HepG2 (cell line): ENCODE results near the gene TSKU. TPM values are rescaled to one million over a fixed set of nuclear protein-coding genes. Genes with fewer than 3 reads are reported as not detected.

Source experiments
- ARNT2 ChIP-seq: sonication (generic); formaldehyde crosslinking; IDR thresholded peaks from 2 replicates; pipeline ENCODE4 v1.8.0; 2022; ENCODE audit warnings: mild to moderate bottlenecking, low read depth, missing genetic modification reagents, moderate library complexity
- CSRNP1 ChIP-seq: sonication (generic); formaldehyde crosslinking; IDR thresholded peaks from 2 replicates; pipeline ENCODE4 v1.8.1; 2023; ENCODE audit warnings: mild to moderate bottlenecking, missing genetic modification reagents
- EZH2 ChIP-seq: conservative IDR thresholded peaks from 2 replicates; pipeline ENCODE4 v1.6.1; 2012; ENCODE audit warnings: mild to moderate bottlenecking, low read depth, low read length, moderate library complexity
- FOSL2 ChIP-seq: sonication (generic); formaldehyde crosslinking; IDR thresholded peaks from 2 replicates; pipeline ENCODE4 v1.4.0; 2020; ENCODE audit warnings: missing genetic modification reagents
- MXD4 ChIP-seq: IDR thresholded peaks from 2 replicates; pipeline ENCODE4 v1.6.1; 2016; ENCODE audit warnings: mild to moderate bottlenecking, missing biosample characterization, missing genetic modification reagents
- ZBTB44 ChIP-seq: sonication (generic); formaldehyde crosslinking; IDR thresholded peaks from 2 replicates; pipeline ENCODE4 v1.4.0; 2020; ENCODE audit warnings: missing genetic modification reagents
- ZNF256 ChIP-seq: sonication (generic); formaldehyde crosslinking; conservative IDR thresholded peaks from 2 replicates; pipeline ENCODE4 v1.4.0; 2020; ENCODE audit warnings: missing genetic modification reagents
- ZNF552 ChIP-seq: sonication (generic); formaldehyde crosslinking; IDR thresholded peaks from 2 replicates; pipeline ENCODE4 v1.9.0; 2022; ENCODE audit warnings: missing genetic modification reagents, mild to moderate bottlenecking, borderline replicate concordance
- ZNF619 ChIP-seq: sonication (generic); formaldehyde crosslinking; IDR thresholded peaks from 2 replicates; pipeline ENCODE4 v1.4.0; 2020; ENCODE audit warnings: mild to moderate bottlenecking, missing genetic modification reagents
- polyA plus RNA-seq, 8 experiments: library from polyadenylated mRNA; depleted of rRNA in 3 of 8; stranded (reverse) in 7 of 8; unstranded in 1 of 8; fragments of >200 nt; fragmentation: Illumina TruSeq in 4 of 8; extraction: Trizol in 4 of 8; gene quantifications; 2 replicates each; pipeline versions ENCODE4 v1.2.1 to v1.2.3, GENCODE V29; 2011 to 2016; ENCODE audit warnings: low read depth in 4 of 8, missing spikeins in 1 of 8, mixed read lengths in 1 of 8; ENCODE audit not compliant: insufficient read depth in 1 of 8
- total RNA-seq, 5 experiments: library from RNA; depleted of rRNA; stranded (reverse); fragments of >200 nt; fragmentation: Illumina TruSeq; extraction: Trizol; gene quantifications; 2 replicates each; pipeline ENCODE4 v1.2.3, GENCODE V29; 2016; ENCODE audit warnings: low read depth in 1 of 5
- TF ChIP-seq, protein P1 (sequence below): sonication (generic); formaldehyde crosslinking; IDR thresholded peaks from 2 replicates; pipeline ENCODE4 v1.4.0; 2020; ENCODE audit warnings: missing genetic modification reagents, borderline replicate concordance
- TF ChIP-seq, protein P2 (sequence below): sonication (generic); formaldehyde crosslinking; IDR thresholded peaks from 2 replicates; pipeline ENCODE4 v1.4.0; 2020; ENCODE audit warnings: missing genetic modification reagents, mild to moderate bottlenecking, borderline replicate concordance
- TF ChIP-seq, protein P3 (sequence below): sonication (generic); formaldehyde crosslinking; conservative IDR thresholded peaks from 2 replicates; pipeline ENCODE4 v1.4.0; 2020; ENCODE audit warnings: missing genetic modification reagents
- TF ChIP-seq, protein P4 (sequence below): sonication (generic); formaldehyde crosslinking; IDR thresholded peaks from 2 replicates; pipeline ENCODE4 v1.5.0; 2020; ENCODE audit warnings: missing genetic modification reagents

Gene TSKU
- total and polyA plus RNA-seq, 2 of the 13 experiments (the other 11 are each of a cell fraction or from before 2014, with no cell fraction given) = 20.3 to 21.4 TPM

DNA sequence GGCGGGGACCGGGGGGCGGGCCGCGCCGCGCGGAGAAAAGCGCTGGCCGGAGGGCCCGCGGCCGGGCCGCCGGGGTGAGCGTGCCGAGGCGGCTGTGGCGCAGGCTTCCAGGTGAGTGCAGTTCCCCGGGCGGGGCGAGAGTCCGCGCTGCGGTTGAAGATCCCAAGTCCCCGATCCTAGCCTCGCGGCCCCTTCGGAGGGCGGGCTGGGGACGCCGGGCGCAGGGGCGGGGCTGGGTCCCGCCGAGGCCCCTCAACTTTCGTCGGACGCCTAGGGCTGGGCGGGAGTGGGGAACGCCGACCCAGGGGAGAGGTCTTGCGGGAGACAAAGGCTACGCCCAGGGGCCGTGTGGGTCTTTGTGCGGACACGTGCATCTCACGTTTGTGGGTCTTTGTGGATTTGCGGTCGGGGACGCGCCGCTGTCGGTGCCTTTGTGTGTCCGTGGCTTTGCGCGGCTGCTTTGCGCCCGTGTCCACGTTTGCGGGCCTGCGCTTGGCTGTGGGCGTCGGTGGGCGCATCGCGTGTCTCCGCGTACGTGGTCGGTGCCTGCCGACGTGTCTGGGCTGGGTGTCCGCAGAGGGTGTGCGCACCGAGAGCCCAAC lies at the start of gene TSKU (continued):
- TF ChIP-seq, protein P1, sequence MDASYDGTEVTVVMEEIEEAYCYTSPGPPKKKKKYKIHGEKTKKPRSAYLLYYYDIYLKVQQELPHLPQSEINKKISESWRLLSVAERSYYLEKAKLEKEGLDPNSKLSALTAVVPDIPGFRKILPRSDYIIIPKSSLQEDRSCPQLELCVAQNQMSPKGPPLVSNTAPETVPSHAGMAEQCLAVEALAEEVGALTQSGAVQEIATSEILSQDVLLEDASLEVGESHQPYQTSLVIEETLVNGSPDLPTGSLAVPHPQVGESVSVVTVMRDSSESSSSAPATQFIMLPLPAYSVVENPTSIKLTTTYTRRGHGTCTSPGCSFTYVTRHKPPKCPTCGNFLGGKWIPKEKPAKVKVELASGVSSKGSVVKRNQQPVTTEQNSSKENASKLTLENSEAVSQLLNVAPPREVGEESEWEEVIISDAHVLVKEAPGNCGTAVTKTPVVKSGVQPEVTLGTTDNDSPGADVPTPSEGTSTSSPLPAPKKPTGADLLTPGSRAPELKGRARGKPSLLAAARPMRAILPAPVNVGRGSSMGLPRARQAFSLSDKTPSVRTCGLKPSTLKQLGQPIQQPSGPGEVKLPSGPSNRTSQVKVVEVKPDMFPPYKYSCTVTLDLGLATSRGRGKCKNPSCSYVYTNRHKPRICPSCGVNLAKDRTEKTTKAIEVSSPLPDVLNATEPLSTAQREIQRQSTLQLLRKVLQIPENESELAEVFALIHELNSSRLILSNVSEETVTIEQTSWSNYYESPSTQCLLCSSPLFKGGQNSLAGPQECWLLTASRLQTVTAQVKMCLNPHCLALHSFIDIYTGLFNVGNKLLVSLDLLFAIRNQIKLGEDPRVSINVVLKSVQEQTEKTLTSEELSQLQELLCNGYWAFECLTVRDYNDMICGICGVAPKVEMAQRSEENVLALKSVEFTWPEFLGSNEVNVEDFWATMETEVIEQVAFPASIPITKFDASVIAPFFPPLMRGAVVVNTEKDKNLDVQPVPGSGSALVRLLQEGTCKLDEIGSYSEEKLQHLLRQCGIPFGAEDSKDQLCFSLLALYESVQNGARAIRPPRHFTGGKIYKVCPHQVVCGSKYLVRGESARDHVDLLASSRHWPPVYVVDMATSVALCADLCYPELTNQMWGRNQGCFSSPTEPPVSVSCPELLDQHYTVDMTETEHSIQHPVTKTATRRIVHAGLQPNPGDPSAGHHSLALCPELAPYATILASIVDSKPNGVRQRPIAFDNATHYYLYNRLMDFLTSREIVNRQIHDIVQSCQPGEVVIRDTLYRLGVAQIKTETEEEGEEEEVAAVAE (CRISPR knock-in tag) = no peak
- TF ChIP-seq ZNF256 (0 out of 2 replicates have a peak, but pooled peaks have one; percentile 23), ZNF552 (CRISPR knock-in tag) (no peak), CSRNP1 (CRISPR knock-in tag) (no peak), ZBTB44 (CRISPR knock-in tag) (no peak), ARNT2 (CRISPR knock-in tag) (peak; percentile 12; the same call in 1 of the 2 replicates), FOSL2 (no peak), ZNF619 (CRISPR knock-in tag) (no peak), EZH2 (no peak), MXD4 (no peak; the same call in 1 of the 2 replicates)
- TF ChIP-seq, protein P2, sequence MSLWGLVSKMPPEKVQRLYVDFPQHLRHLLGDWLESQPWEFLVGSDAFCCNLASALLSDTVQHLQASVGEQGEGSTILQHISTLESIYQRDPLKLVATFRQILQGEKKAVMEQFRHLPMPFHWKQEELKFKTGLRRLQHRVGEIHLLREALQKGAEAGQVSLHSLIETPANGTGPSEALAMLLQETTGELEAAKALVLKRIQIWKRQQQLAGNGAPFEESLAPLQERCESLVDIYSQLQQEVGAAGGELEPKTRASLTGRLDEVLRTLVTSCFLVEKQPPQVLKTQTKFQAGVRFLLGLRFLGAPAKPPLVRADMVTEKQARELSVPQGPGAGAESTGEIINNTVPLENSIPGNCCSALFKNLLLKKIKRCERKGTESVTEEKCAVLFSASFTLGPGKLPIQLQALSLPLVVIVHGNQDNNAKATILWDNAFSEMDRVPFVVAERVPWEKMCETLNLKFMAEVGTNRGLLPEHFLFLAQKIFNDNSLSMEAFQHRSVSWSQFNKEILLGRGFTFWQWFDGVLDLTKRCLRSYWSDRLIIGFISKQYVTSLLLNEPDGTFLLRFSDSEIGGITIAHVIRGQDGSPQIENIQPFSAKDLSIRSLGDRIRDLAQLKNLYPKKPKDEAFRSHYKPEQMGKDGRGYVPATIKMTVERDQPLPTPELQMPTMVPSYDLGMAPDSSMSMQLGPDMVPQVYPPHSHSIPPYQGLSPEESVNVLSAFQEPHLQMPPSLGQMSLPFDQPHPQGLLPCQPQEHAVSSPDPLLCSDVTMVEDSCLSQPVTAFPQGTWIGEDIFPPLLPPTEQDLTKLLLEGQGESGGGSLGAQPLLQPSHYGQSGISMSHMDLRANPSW (CRISPR knock-in tag) = no peak
- TF ChIP-seq, protein P3, sequence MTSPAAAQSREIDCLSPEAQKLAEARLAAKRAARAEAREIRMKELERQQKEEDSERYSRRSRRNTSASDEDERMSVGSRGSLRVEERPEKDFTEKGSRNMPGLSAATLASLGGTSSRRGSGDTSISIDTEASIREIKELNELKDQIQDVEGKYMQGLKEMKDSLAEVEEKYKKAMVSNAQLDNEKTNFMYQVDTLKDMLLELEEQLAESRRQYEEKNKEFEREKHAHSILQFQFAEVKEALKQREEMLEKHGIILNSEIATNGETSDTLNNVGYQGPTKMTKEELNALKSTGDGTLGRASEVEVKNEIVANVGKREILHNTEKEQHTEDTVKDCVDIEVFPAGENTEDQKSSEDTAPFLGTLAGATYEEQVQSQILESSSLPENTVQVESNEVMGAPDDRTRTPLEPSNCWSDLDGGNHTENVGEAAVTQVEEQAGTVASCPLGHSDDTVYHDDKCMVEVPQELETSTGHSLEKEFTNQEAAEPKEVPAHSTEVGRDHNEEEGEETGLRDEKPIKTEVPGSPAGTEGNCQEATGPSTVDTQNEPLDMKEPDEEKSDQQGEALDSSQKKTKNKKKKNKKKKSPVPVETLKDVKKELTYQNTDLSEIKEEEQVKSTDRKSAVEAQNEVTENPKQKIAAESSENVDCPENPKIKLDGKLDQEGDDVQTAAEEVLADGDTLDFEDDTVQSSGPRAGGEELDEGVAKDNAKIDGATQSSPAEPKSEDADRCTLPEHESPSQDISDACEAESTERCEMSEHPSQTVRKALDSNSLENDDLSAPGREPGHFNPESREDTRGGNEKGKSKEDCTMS = no peak
- TF ChIP-seq, protein P4, sequence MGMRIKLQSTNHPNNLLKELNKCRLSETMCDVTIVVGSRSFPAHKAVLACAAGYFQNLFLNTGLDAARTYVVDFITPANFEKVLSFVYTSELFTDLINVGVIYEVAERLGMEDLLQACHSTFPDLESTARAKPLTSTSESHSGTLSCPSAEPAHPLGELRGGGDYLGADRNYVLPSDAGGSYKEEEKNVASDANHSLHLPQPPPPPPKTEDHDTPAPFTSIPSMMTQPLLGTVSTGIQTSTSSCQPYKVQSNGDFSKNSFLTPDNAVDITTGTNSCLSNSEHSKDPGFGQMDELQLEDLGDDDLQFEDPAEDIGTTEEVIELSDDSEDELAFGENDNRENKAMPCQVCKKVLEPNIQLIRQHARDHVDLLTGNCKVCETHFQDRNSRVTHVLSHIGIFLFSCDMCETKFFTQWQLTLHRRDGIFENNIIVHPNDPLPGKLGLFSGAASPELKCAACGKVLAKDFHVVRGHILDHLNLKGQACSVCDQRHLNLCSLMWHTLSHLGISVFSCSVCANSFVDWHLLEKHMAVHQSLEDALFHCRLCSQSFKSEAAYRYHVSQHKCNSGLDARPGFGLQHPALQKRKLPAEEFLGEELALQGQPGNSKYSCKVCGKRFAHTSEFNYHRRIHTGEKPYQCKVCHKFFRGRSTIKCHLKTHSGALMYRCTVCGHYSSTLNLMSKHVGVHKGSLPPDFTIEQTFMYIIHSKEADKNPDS (CRISPR knock-in tag) = no peak
